NOMO-1 (cell line): ENCODE measurements around the gene WDFY3.
A peak's percentile ranks its signal among the peaks of the same experiment; 100 is the strongest.

Experiments used
- DNase-seq, 2 experiments: peaks; one replicate each; lab custom pipeline; 2025; ENCODE audit not compliant: unreplicated experiment in 2 of 2; lab: John Stamatoyannopoulos, UW

WDFY3 gene, protein sequence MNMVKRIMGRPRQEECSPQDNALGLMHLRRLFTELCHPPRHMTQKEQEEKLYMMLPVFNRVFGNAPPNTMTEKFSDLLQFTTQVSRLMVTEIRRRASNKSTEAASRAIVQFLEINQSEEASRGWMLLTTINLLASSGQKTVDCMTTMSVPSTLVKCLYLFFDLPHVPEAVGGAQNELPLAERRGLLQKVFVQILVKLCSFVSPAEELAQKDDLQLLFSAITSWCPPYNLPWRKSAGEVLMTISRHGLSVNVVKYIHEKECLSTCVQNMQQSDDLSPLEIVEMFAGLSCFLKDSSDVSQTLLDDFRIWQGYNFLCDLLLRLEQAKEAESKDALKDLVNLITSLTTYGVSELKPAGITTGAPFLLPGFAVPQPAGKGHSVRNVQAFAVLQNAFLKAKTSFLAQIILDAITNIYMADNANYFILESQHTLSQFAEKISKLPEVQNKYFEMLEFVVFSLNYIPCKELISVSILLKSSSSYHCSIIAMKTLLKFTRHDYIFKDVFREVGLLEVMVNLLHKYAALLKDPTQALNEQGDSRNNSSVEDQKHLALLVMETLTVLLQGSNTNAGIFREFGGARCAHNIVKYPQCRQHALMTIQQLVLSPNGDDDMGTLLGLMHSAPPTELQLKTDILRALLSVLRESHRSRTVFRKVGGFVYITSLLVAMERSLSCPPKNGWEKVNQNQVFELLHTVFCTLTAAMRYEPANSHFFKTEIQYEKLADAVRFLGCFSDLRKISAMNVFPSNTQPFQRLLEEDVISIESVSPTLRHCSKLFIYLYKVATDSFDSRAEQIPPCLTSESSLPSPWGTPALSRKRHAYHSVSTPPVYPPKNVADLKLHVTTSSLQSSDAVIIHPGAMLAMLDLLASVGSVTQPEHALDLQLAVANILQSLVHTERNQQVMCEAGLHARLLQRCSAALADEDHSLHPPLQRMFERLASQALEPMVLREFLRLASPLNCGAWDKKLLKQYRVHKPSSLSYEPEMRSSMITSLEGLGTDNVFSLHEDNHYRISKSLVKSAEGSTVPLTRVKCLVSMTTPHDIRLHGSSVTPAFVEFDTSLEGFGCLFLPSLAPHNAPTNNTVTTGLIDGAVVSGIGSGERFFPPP (N-terminal part only)

DNA sequence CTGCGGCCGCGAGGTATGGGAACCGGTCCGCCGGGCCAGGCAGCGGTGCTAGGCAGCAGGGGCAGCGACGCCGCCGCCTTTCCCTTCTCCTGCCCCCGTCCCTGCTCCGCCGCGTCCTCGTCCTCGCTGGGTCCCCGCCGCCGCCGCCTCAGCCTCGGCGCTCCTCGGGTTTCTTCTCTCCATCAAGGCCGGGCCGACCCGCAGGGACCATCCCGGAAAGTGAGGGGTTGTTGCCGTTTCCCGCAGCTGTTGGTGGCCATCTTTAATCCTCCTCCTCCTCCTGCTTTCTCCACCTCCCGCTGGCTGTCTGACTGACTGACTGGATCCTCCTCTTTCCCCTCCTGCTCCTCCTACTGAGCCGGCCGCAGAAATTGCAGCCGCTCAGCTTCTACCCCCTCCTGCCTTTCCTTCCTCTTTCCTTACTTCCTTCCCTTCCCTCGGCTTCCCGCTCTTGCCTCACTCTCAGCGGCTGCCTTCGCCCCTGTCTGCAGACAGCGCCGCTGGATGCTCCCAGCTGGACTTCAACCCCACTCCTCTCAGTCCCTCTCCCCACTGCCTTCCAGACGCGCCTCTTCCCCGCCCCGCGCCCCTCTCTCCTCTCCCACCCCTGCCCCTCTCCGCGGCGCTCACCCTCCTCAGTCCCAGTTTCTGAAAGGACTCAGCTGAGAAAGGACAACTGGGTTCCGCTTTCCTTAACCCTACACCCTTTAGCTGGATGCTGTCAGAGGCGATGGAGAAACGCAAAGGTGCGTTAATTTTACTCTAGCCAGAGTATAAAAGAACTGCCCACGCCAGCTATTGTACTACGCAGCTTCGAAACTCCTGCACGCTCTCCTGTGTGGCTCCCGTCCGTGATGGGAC, at the start of gene WDFY3:
TSS of gene WDFY3 (minus strand) at position 309 of the 861 bp plus-strand sequence. CDS start 106,099 bp downstream, outside the sequence.
- peak; percentile 79 to 90 for DNase-seq

DNA sequence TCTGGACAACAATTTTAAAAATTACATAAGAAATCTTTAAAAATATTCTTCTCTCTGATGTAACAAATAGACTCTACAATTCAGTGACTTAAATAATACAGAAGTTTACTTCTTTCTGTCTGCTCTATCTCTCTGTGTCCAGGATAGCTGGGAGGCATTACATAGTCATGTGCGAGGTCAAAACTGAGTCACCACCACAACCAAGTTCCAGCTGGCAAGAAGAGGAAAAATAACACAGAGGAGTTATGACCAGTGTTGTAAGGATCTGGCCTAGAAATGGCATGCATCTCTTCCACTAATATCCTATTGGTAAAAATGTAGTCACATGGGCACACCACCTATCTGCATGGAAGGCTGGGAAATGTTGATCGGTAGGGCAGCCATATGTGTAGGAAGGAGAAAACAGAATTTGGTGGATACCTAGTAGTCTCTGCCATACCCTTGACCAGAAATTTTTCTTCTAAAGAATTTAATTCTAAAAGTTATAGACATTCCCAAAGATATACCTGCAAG, 39.4 kb upstream of the WDFY3 start:
- DNase-seq = no peak

DNA sequence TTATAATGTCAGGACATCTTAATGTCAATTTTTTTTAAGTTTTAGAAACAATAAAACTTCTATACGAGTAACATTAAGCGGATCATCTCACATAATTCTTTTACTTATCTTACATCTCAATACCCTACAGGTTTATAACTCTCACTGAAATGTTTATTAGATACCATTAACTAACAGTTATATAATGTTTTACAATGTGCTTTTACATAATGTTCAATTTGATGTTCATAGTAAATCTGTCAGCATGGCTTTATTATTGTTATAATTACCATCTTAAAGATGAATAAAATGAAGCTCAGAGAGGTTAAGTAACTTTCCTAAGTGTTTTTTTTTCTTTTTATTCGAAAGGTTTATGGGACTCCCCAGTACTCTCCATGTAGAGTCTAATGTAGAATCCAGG, 33.9 kb upstream of the WDFY3 start:
- DNase-seq = no peak

- no peak for DNase-seq
Measured at GRCh38 chr4:84995386-84995785, 28.9 kb upstream of the WDFY3 start.

DNA sequence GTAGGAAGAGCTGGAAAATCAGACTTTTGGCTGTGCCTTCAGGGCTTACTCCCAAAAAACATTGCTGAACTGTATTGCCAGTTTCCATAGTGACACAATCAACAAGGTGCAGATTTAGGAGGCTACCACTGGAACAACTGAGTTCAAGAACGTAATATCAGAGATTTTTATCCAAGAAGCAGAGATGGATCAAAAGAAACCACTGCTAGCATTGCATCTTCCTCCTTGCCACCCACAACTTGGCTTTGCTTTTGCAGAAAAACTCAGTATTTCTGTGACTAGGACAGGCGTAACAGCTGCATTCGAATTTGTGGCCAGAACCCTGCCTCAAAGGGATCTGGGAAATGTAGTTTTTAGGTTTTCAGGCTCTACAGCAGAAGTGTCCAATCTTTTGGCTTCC, 27.8 kb upstream of the WDFY3 start:
- DNase-seq = no peak

- DNase-seq = no peak
Measured at GRCh38 chr4:84985952-84986351, 19.5 kb upstream of the WDFY3 start.

DNA sequence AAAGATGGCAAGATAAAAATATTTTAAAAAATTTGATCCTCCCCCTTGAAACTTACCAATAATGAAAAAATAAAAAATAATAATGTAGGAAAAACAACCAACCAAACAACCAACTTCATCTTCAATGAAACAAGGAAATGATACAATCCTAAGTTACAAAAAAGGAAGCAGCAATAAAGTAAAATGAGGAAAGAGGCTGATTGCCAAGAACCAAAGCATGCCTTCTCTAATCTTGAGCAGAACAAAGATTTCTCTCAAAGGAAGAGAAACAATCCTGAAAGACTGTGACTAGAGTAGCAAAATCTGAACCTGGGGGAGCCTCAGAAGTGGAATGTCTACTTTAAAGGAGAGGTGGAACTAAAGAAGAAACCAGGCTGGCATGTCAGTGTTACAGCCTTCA, 10.9 kb upstream of the WDFY3 start:
- DNase-seq = peak; percentile 35 to 73

GRCh38 chr4:84973856-84974255, 7.4 kb upstream of the WDFY3 start:
- peak; percentile 32 to 60 for DNase-seq

- peak in 1 of 2 experiments; percentile 65 for DNase-seq
Measured at GRCh38 chr4:84971319-84971932, 4.9 kb upstream of the WDFY3 start.

GRCh38 chr4:84968925-84969324, 2.4 kb upstream of the WDFY3 start:
- DNase-seq = no peak

DNA sequence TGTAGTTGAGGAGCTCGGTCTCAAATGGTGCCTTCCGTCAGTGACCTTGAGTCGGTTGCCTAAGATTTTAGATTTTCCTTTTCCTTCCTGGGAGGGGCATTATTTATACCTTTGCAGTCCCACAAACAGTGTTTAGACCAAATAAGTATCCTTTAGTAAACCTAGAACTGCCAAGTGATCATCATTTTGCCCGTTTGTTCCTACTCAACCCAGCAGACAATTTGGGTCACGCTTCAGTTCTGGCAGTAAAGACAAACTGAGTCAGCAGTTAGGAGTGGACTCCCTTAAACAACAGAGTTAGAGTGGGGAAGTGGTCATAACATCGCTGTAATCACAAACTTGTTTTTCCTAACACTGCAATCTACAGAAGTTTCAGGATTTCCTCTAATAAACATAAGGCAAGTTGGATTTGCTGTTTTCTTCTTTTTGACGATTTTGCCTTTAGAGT, 777 bp upstream of the WDFY3 start:
- no peak for DNase-seq

DNA sequence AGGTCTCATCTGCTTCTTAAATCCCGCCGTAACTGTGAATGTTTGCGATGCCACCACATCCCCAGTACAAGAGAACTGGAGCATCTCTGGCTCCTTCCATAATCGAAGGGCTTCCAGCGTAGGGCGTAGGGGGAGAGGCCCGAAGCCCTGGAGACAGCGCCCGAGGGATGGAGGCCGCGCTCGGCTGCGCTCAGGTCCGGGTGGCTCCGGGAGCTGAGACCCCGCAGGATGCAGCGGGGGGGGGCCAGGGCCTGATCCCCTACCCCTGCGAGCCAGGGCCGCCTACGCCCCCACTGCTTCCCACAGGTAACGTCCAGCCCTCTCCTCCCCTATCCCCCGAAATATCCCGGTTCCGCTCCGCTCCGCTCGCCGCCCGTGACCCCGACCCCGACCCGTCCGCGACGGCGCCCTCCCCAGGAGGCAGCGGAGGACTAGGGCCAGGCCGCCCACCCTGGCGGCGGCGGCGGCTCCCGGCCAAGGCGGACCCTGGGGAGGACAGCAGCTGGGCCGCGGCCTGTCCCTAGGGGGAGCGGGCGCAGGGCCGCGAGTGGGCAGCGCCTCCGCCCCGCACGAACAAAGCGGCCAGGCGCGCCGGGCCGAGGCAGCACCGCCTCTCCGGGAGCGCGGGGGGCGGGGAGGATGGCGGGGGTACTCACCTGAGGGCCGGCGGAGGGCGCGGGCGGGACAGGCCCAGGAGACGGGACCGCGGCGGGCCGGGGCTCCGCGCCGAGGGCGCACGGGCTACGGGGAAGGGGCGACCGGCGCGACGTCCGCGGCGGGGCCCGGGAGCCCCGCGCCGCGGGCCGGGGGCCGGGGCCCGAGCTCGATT, 723 bp downstream of the WDFY3 start:
- DNase-seq = peak in 1 of 2 experiments; percentile 27

- no peak for DNase-seq
Measured at GRCh38 chr4:84964995-84965552, 1.4 kb downstream of the WDFY3 start.

DNA sequence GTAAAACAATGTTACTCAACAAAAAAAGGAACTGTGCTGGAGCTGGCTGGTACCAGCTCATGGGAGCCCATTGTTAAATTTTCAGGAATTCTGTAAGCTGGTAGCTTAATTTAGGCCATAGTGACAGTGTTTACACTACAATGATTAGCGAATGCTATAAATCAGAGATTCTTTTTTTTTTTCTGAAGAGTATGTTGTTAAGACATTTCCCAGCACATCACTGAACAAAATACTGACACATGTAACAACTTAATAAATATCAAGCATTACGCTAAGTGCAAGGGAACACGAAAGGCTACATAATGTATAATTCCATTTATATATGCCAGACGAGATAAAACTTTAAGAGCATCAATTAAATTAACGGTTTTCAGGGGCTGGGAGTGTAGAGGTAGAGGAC, 4.4 kb downstream of the WDFY3 start:
- no peak for DNase-seq

DNA sequence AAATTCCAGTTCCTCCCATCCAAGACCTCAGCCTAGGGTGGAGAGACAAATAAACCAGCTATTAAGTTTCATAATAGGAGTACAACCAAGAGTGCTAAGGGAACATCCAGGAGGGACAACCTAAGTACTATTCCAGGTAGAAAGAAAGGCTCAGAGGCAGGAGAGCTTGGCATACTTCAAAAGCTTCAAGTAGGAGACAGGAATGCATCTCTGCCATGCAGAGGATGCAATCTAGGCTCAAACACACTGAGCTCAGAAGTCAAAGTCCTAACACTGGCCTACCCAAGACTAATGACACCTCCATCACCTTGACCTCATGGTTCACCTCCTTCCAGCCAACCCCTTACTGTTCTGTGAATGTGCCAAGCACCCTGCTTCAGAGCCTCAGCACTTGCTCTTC, 8.1 kb downstream of the WDFY3 start:
- DNase-seq = no peak

GRCh38 chr4:84957514-84958420, 8.7 kb downstream of the WDFY3 start:
- no peak for DNase-seq

- DNase-seq = peak in 1 of 2 experiments; percentile 2
Measured at GRCh38 chr4:84956014-84956413, 10.5 kb downstream of the WDFY3 start.
